HUES64 (cell line): Measurements from ENCODE around the gene HAP1.
"Not testable (repeated sequence)": the region's sequence is repeated elsewhere in the genome, so short reads cannot be mapped to it uniquely, and the experiment has no call there.

Experiments
- H3K27ac ChIP-seq: 2 replicates; pipeline ENCODE4 v1.7.0; 2013; ENCODE audit warnings: low read depth, low read length, inconsistent platforms
- H3K27me3 ChIP-seq: 2 replicates; pipeline ENCODE4 v1.6.1; 2013; ENCODE audit warnings: mild to moderate bottlenecking, low read length; ENCODE audit not compliant: insufficient read depth
- H3K36me3 ChIP-seq: 2 replicates; pipeline ENCODE4 v1.6.1; 2013; ENCODE audit warnings: mild to moderate bottlenecking, low read length; ENCODE audit not compliant: insufficient read depth
- H3K4me1 ChIP-seq: 2 replicates; pipeline ENCODE4 v1.6.1; 2013; ENCODE audit warnings: mild to moderate bottlenecking, low read length, moderate library complexity; ENCODE audit not compliant: insufficient read depth
- H3K4me3 ChIP-seq: 2 replicates; pipeline ENCODE4 v1.5.1; 2013; ENCODE audit warnings: mild to moderate bottlenecking, low read length, moderate library complexity
- H3K9ac ChIP-seq: 2 replicates; pipeline ENCODE4 v1.6.1; 2013; ENCODE audit warnings: mild to moderate bottlenecking, low read depth, low read length
- H3K9me3 ChIP-seq: 2 replicates; pipeline ENCODE4 v1.6.1; 2013; ENCODE audit warnings: low read depth, low read length; ENCODE audit not compliant: insufficient read depth
- WGBS: fragments of 150-250, 120-280 bp; methylation state at CpG from one replicate; pipeline ENCODE4 v1.1.7; 2013; ENCODE audit warnings: missing lambda C conversion rate; 5-methylcytosine and 5-hydroxymethylcytosine counted together

HAP1 gene

DNA sequence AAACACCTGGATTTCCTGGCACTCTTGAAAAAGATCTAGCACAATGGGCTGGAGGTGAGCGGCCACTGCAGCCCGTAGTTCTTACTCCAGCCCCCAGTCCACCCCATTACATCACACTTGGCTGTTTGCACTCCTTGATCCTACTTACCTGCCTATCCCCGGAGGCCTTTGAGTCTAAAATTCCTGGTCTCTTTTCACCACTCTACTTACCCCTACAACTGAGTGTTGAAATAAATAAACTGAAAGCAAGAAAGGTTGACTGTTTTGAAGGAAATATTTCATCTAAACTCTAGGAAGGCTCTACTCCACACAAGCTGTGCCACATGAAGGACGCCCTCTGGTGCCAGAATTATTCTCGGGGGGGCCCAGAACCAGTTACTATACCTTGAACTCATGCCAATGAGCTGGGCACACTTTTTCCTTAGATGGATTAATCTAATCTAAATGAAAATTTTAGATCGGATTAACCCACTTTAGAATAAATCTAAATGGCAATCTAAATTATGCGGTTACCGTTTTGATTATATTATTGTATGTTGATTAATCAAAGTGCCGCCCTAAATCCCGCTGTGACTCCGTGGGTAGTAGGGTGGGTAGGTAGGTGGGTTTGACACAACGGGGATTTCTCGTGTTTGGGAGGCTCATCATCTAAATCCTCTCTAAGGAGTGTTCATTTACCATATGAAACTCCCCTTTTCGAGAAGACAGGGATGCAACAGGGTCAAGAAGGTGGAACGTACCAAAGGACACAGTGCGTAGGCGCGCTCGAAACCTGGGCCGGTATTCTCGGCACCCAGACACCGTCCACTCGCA is 46.4 kb downstream of the HAP1 start:
- Histone ChIP-seq H3K36me3 (peaks cover 37% of the 10 kb centered on the region), H3K4me1 (peaks cover 7% of the 10 kb centered on the region; the same call in 1 of the 2 replicates), H3K9ac (peak overlapping the region; percentile 51), H3K4me3 (peak overlapping the region; percentile 72), H3K27me3 (no peaks in the 10 kb centered on the region), H3K9me3 (no peaks in the 10 kb centered on the region), H3K27ac (peak overlapping the region; percentile 67; the same call in 1 of the 2 replicates)
- WGBS = 11% methylated on average over 22 of the region's 23 CpGs

- Histone ChIP-seq H3K9ac (no peak overlapping the region), H3K27ac (no peak overlapping the region), H3K9me3 (no peaks in the 10 kb centered on the region), H3K4me1 (peaks cover 7% of the 10 kb centered on the region; the same call in 1 of the 2 replicates), H3K36me3 (peaks cover 19% of the 10 kb centered on the region), H3K4me3 (no peak overlapping the region), H3K27me3 (no peaks in the 10 kb centered on the region)
- 98% methylated on average over 4 of the region's 4 CpGs for WGBS
Measured at GRCh38 chr17:41686281-41686680, 48.2 kb downstream of the HAP1 start.

- H3K36me3 ChIP-seq = peaks cover 14% of the 10 kb centered on the region
- not testable (repeated sequence) for H3K27me3 ChIP-seq, H3K27ac ChIP-seq, H3K4me1 ChIP-seq, H3K9me3 ChIP-seq, H3K4me3 ChIP-seq, H3K9ac ChIP-seq
- 93% methylated on average over 13 of the region's 13 CpGs for WGBS
Measured at GRCh38 chr17:41685753-41686152, 48.7 kb downstream of the HAP1 start.

- WGBS = 74% methylated on average over 2 of the region's 4 CpGs
Measured at GRCh38 chr17:41684035-41684434, 50.4 kb downstream of the HAP1 start.

GRCh38 chr17:41683441-41684007 is 50.9 kb downstream of the HAP1 start:
- H3K36me3 ChIP-seq = no peaks in the 10 kb centered on the region
- H3K4me3 ChIP-seq = no peak overlapping the region
- WGBS = 67% methylated on average over 8 of the region's 8 CpGs
- H3K4me1 ChIP-seq = no peaks in the 10 kb centered on the region; the same call in 1 of the 2 replicates
- H3K27me3 ChIP-seq = no peaks in the 10 kb centered on the region
- no peak overlapping the region for H3K27ac ChIP-seq
- no peak overlapping the region for H3K9ac ChIP-seq
- peaks cover under 1% of the 10 kb centered on the region; the same call in 1 of the 2 replicates for H3K9me3 ChIP-seq

More at GRCh38 chr17:41684035-41684434, 50.4 kb downstream of the HAP1 start:
- no peak overlapping the region for H3K27ac ChIP-seq
- no peaks in the 10 kb centered on the region for H3K36me3 ChIP-seq
- H3K4me1 ChIP-seq = no peaks in the 10 kb centered on the region; the same call in 1 of the 2 replicates
- H3K9me3 ChIP-seq = no peaks in the 10 kb centered on the region
- H3K4me3 ChIP-seq = no peak overlapping the region
- no peaks in the 10 kb centered on the region for H3K27me3 ChIP-seq
- H3K9ac ChIP-seq = no peak overlapping the region

GRCh38 chr17:41682631-41683030 is 51.8 kb downstream of the HAP1 start:
- Histone ChIP-seq H3K27ac (no peak overlapping the region), H3K9ac (no peak overlapping the region), H3K36me3 (no peaks in the 10 kb centered on the region), H3K27me3 (no peaks in the 10 kb centered on the region), H3K4me1 (no peaks in the 10 kb centered on the region; the same call in 1 of the 2 replicates), H3K9me3 (peaks cover 5% of the 10 kb centered on the region; the same call in 1 of the 2 replicates), H3K4me3 (no peak overlapping the region)
- whole genome bisulfite sequencing = 81% methylated on average over 5 of the region's 5 CpGs

GRCh38 chr17:41681776-41682175 is 52.7 kb downstream of the HAP1 start:
- H3K27me3 ChIP-seq = no peaks in the 10 kb centered on the region
- WGBS = 98% methylated on average over 3 of the region's 3 CpGs
- no peaks in the 10 kb centered on the region; the same call in 1 of the 2 replicates for H3K4me1 ChIP-seq

GRCh38 chr17:41680426-41681040 is 53.9 kb downstream of the HAP1 start:
- H3K9me3 ChIP-seq = peaks cover 7% of the 10 kb centered on the region; the same call in 1 of the 2 replicates
- peaks cover 10% of the 10 kb centered on the region for H3K4me1 ChIP-seq
- H3K36me3 ChIP-seq = no peaks in the 10 kb centered on the region
- no peak overlapping the region for H3K9ac ChIP-seq
- H3K4me3 ChIP-seq = no peak overlapping the region
- H3K27ac ChIP-seq = no peak overlapping the region
- H3K27me3 ChIP-seq = no peaks in the 10 kb centered on the region
- 87% methylated on average over 8 of the region's 10 CpGs for WGBS

More at GRCh38 chr17:41681776-41682175, 52.7 kb downstream of the HAP1 start:
- no peak overlapping the region for H3K9ac ChIP-seq
- H3K4me3 ChIP-seq = no peak overlapping the region
- H3K36me3 ChIP-seq = no peaks in the 10 kb centered on the region
- H3K9me3 ChIP-seq = peaks cover 7% of the 10 kb centered on the region; the same call in 1 of the 2 replicates
- H3K27ac ChIP-seq = no peak overlapping the region

DNA sequence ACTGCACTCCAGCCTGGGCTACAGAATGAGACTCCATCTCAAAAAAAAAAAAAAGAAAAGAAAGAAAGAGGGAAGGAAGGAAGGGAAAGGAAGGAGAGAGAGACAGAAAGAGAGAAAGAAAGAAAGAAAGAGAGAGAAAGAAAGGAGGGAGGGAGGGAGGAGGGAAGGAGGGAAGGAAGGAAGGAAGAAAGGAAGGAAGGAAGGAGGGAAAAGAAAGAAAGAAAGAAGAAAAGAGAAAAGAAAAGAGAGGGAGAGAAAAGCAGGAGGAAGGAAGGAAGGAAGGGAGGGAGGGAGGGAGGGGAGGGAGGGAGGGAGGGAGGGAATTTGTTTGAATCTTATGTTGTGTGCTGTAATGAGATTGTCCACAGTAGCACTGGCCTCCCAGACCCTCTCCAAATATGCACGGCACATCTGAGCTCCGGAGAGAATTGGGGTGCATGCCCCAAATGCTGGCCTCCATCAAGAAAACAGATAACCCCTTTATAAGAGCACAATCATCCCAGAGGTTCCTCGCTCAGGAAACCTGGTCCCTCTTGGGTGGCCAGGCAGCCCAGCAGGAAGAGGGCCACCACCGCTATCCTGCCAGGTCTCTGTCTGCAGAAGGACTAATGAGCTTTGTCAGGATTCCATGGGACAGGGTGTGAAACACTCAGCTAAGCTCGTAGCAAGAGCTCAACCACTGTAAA is 54.6 kb downstream of the HAP1 start:
- H3K9me3 ChIP-seq = peaks cover 7% of the 10 kb centered on the region; the same call in 1 of the 2 replicates
- 79% methylated on average over 5 of the region's 5 CpGs for WGBS
- no peaks in the 10 kb centered on the region for H3K36me3 ChIP-seq
- H3K4me3 ChIP-seq = no peak overlapping the region
- no peak overlapping the region; the same call in 1 of the 2 replicates for H3K27ac ChIP-seq
- no peaks in the 10 kb centered on the region for H3K27me3 ChIP-seq
- H3K9ac ChIP-seq = no peak overlapping the region
- peaks cover 16% of the 10 kb centered on the region for H3K4me1 ChIP-seq

DNA sequence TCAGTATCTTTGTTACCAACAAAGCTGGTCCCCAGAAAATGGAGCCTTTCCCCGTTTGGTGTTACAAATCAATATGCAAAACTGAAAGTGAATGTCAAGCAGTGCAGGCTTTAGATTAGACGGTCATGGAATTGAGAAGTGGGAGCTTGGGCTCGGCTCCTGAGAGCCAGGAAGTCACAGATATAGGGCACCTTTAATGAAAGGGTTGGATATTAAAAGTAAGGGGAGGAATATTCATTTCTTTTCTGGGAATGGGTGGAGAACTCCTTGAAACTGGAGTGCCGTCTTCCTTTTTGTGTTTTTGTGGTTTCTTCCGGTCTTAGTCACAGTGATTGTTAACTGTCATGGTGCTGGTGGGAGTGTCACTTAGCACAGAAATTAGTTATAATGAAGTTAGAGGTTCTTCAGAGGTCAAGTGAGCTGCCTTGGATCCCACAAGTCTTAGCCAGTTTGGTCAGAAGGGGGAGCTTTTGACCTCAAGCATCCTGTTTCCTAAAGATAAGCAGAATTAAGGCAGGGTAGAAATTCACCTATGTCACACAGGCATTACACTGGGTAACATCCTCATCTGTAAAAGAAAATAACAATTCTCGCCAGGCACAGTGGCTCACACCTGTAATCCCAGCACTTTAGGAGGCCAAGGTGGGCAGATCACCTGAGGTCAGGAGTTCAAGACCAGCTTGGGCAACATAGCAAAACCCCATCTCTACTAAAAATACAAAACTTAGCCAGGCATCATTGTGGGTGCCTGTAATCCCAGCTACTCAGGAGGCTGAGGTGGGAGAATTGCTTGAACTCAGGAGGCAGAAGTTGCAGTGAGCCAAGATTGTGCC is 55.3 kb downstream of the HAP1 start:
- no peak overlapping the region for H3K4me3 ChIP-seq
- 71% methylated on average over 6 of the region's 6 CpGs for WGBS
- no peak overlapping the region for H3K27ac ChIP-seq

More for the DNA sequence above, 55.3 kb downstream of the HAP1 start:
- Histone ChIP-seq H3K9me3 (peaks cover 7% of the 10 kb centered on the region; the same call in 1 of the 2 replicates), H3K27me3 (no peaks in the 10 kb centered on the region), H3K9ac (no peak overlapping the region), H3K4me1 (peaks cover 16% of the 10 kb centered on the region), H3K36me3 (no peaks in the 10 kb centered on the region)
